ENCODE data around the gene NXN. TPM values are rescaled to one million over a fixed set of nuclear protein-coding genes. Genes with fewer than 3 reads are reported as not detected.

Gene NXN
- total RNA-seq, 1 donor from 2014 or later: 67.3 TPM

DNA sequence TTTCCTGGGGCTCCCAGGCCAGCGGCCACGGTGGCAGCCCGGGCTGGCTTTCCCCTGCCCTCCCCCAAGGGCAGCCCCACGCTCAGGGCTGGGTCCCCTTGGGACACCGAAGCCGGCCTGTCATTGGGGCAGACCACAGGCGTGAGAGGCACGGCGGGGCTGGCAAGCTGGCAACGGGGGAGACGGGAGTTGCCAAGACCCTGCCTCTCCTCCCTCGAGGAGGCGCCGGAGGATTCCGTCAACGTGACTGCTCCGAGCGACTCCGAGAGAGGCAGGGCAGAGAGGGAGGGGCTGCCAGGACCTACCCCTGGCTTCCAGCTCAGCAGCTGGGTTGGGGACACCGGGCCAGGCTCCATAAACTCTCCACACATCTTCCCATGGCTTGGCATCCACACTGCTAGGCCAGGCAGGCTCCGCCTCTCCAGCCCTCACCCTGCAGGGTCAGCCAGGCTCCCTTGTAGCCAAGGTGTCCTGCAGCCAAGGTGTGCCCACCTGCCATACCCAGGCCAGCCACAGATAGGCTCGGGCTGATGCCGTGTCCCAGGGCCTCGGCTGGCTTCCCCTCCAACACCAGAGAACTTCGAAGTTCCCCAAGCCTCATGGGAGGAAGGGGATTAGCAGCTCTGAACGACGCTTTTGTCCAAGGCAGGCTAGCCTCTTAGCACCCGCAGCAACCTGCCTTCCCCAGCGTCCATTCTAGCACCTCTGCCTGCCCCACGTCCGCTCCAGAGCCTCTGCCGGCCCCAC lies 42.9 kb upstream of the NXN start:
- H3K4me1 ChIP-seq: peaks cover 24 to 57% of the 10 kb centered on the region in 2 donors
- H3K27ac ChIP-seq: peak overlapping the region; percentile 94
- peak overlapping the region in 1 of 2 donors; percentile 22 for H3K4me3 ChIP-seq
- H3K27me3 ChIP-seq: no peaks in the 10 kb centered on the region
- TF ChIP-seq CTCF (IDR thresholded peaks at IDR 0.05): no peak
- no peaks in the 10 kb centered on the region for H3K9me3 ChIP-seq
- H3K36me3 ChIP-seq: peaks cover 3 to 13% of the 10 kb centered on the region in 2 donors
- intact Hi-C loops (cut with DNase I): no loop called here
- peak; percentile 63 to 91 for DNase-seq (ENCODE audit: low spot score in 2 of 2)

DNA sequence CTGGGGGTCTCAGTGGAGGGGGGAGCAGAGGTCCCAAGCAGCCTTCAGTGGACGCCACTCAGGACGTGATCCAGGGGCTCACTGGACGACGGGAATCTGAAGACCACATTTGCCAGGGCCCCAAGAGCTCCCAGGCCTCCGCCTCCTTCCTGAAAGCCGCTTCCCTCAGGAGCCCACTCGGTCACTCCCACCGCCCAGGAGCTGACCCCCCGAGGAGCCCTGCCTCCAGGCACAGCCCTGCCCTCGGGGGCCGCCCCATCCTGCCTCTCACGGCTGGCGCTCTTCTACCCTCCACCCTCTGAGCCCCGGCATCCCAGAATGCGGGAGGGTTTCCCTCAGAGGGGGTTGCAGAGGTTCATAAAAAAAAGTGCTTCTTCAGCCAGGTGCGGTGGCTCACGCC lies 41.6 kb upstream of the NXN start:
- peaks cover 24 to 45% of the 10 kb centered on the region in 2 donors for H3K4me1 ChIP-seq
- H3K27ac ChIP-seq: peak overlapping the region; percentile 94
- no peak for DNase-seq (ENCODE audit: low spot score in 2 of 2)
- H3K4me3 ChIP-seq: no peak overlapping the region
- no peaks in the 10 kb centered on the region for H3K27me3 ChIP-seq
- intact Hi-C loops (cut with DNase I): no loop called here
- no peaks in the 10 kb centered on the region for H3K9me3 ChIP-seq
- H3K36me3 ChIP-seq: peaks cover 3 to 18% of the 10 kb centered on the region in 2 donors
- TF ChIP-seq CTCF (IDR thresholded peaks at IDR 0.05): no peak

- peak; percentile 37 to 88 for DNase-seq (ENCODE audit: low spot score in 2 of 2)
- intact Hi-C loops (cut with DNase I): loop anchor here (1.0 kb wide), 2 partner anchors 11 to 28 kb away; no protein-coding TSS in a partner anchor
- Histone ChIP-seq H3K27ac (peak overlapping the region; percentile 94), H3K36me3 (peaks cover 0 to 9% of the 10 kb centered on the region in 2 donors), H3K27me3 (no peaks in the 10 kb centered on the region), H3K4me3 (peak overlapping the region; percentile 16 to 42), H3K4me1 (peaks cover 24 to 44% of the 10 kb centered on the region in 2 donors), H3K9me3 (no peaks in the 10 kb centered on the region)
- TF ChIP-seq CTCF (IDR thresholded peaks at IDR 0.05): no peak
Observed at GRCh38 chr17:1019451-1019850, 39.9 kb upstream of the NXN start.

GRCh38 chr17:1018547-1018946 lies 39.0 kb upstream of the NXN start:
- intact Hi-C loops (cut with DNase I): no loop called here
- DNase-seq (ENCODE audit: low spot score in 2 of 2): no peak
- peak overlapping the region; percentile 94 for H3K27ac ChIP-seq
- H3K9me3 ChIP-seq: no peaks in the 10 kb centered on the region
- TF ChIP-seq CTCF (IDR thresholded peaks at IDR 0.05): no peak
- no peak overlapping the region for H3K4me3 ChIP-seq
- H3K27me3 ChIP-seq: no peaks in the 10 kb centered on the region
- peaks cover 3 to 9% of the 10 kb centered on the region in 2 donors for H3K36me3 ChIP-seq
- peaks cover 24 to 44% of the 10 kb centered on the region in 2 donors for H3K4me1 ChIP-seq

DNA sequence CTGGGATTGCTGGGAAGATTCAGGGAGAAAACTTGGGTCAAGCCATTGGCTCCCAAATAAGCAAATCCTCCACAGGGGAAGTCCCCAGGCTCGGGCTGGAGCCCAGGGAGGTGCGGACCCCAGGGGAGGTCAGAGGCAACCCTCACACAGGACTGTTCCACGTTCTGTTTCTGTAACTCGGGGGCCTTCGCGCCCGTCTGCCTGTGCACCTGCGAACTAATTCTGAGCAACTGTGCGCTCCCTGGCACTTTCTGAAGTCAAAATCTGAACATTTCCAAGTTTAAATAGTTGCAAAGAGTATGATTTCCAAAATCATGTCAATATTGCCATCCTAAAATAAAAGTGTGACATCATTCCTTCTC lies 34.1 kb upstream of the NXN start:
- Histone ChIP-seq H3K36me3 (peaks cover 44 to 47% of the 10 kb centered on the region in 2 donors), H3K4me1 (peaks cover 8 to 14% of the 10 kb centered on the region in 2 donors), H3K4me3 (no peak overlapping the region), H3K27me3 (no peaks in the 10 kb centered on the region), H3K9me3 (no peaks in the 10 kb centered on the region), H3K27ac (no peak overlapping the region)
- no peak for DNase-seq (ENCODE audit: low spot score in 2 of 2)
- no peak for TF ChIP-seq CTCF (IDR thresholded peaks at IDR 0.05)
- intact Hi-C loops (cut with DNase I): no loop called here

All from ascending aorta (tissue), 2 donors.